HG03460 (cell line): ENCODE results near the gene RRP12.
"Not testable (repeated sequence)": the region's sequence is repeated elsewhere in the genome, so short reads cannot be mapped to it uniquely, and the experiment has no call there.

Experiments used
- ATAC-seq: cut with Tn5 transposase; IDR thresholded peaks from one replicate; pipeline ENCODE4 v1.9.1; 2021; ENCODE audit not compliant: unreplicated experiment

The RRP12 gene

DNA sequence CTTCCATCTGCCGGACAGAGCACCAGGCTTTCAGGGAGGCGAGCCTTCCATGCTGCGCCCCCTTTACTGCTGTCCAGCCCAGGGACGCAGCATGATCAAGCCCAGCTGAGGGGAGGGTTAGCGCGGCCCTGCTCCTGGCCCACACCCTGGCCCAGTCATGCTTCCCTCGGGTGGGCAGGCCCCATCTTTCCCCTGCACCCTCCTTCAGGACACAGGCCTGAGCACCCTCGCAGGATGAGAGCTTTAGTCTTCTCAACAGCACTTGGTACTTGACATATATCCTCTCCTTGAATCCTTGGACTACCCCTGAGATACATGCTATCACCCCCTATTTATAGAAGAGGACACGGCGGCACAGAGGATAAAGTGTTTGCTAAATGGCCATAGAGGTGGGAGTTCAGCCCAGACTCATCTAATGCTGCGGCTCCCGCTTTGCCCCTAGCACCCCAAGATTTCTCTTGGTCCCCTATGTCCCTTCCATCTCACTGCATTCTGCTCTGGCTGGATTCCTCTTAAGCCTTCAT, 34.0 kb downstream of the RRP12 start:
- ATAC-seq = no peak

DNA sequence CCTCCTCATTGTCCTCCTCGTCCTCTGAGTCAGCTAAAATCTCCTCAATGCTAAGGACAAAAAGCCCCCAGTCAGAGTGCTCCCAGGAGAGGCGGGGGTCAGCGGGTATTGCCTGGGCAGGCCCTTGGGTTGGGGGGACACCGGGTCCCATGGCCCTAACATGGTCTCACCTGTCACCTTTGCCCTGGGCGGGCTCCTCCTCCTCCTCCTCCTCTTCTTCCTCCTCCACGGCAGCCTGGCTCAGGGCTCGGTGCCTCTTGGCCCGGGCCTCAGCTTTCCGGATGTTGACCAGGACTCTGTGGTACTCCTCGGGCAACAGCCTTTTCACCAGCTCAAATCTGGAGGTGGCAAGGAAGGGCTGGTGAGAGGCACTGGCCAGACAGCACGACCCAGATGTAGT, 34.6 kb downstream of the RRP12 start:
- no peak for ATAC-seq

DNA sequence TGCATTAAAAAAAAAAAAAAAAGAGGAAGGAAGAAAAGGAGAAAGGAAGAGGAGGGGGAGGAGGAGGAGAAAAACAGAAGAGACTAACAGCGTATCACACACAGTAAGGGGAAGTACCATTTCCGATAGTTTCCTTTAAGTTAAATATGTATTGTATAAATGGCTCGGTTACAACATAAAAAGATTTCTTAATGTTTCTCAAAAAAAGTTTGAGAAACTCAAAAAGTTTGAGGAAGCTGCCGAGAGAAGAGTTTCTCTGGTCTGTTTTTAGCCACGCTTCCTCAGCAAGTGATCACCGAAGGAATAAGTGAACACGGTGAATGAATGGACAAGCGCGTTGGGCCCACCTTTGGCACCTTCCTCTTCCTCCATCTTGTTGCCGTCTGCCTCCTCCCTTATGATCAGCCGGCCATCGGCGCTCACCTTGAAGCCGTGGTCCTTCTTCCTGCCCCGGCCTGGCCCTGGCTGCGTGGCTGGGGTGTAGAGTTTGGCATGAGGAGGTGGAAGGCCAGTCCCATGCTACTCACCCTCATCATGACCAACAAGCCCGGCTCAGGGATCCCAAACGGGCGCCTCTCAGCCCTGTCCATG, 35.3 kb downstream of the RRP12 start:
- ATAC-seq = no peak

DNA sequence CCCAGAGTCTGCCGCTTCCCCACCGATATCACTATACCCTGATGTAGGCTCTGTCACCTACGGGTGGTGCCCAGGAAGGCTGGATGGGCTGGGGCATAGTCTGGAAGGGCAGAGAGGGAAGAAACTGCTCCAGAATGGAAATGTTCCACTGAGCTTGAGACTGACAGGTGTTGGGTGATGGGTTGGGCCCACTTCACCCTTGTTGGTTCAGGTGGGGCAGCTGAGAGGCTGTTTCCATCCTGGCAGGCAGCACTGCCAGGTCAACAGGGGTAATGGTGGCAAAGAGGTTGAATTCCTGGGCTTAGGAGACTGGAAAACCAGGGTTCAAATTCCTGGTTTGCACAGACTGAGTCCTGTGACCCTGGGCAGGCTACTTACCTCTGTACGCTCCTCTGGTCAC, 38.1 kb downstream of the RRP12 start:
- no peak for ATAC-seq

DNA sequence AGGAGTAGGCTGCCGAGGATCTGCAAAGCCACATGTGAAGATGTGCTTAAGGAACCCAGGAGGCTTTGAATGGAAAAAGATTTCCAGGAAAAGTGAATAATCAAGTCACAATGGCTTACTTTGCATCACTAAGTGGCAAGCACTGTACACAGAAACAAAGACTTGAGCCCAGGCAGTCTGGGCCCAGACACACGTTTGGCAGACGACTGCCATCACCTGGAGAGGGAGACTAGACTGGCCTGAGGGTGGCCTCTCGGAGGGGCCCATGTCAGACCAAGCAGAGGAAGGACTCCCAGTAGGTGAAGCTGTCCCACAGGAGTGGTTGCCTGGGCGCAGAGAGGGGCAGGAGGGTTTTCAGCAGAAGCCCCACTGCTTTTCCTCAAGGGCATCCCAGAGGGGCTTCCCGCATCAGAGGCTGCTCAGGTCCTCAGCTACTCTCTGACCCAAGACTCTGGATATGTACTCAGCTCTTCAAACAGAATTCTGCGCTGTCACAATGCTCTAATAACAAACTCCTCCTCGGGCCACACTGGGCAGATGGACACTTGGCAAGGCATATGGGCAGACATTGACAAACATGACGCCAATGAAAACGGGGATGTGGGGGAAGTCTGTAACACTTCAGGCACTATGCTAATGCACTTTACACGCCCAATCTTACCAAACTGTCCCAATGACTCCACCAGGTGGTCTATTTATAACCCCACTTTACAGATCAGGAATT, 38.7 kb downstream of the RRP12 start:
- ATAC-seq = no peak

DNA sequence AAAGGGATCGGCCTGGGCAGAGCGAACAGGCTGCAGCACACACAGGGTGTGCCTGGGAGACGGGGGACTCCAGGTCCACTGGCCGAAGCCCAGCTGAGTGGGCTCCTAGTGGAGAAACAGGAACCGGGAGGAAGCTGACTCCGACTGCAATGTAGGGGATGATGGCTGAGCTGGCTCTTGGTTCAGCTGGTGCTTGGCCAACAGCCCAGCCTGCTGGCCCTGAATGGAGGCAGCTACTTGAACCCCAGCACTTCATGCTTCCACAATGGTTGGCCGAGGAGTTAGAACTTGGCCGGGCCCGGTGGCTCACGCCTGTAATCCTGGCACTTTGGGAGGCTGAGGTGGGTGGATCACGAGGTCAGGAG, 39.6 kb downstream of the RRP12 start:
- ATAC-seq = no peak

DNA sequence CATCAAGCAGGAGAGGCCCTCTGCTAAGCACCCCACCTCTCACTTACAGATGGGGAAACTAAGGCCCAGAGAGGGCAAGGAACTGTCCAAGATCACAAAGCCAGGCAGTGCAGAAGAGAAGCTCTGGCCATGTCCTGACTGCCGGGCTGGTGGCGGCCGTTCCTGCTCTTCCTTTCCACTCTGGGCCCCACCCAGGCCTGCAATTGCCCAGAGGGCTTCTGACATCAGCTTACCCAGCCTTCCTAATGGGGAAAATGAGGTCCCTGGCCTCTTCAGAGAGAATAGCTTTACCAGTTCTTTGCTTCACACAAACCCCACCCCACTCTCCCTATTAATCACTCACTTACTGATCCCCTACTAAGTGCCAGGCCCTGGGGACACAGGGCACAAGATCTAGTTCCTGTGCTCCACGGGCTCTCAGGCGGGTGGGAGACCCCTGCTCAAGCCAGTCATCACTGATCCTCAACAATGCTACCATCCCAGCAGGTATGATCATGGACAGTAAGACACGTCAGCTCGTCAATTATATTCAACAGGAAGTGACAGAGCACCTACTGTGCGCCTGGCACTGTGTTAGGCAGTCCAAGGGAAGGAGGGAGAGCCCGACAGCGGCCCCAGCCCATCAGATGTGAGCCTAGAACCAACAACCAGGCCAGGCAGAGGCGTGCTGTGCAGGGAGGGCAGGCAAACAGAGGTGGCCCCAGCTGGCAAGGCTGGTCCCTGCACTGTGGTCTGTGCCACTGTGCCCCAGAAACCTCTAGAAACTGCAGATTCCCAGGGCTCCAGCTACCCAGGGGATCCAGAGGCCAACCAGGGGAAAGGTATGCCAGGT, 40.2 kb downstream of the RRP12 start:
- ATAC-seq = no peak

DNA sequence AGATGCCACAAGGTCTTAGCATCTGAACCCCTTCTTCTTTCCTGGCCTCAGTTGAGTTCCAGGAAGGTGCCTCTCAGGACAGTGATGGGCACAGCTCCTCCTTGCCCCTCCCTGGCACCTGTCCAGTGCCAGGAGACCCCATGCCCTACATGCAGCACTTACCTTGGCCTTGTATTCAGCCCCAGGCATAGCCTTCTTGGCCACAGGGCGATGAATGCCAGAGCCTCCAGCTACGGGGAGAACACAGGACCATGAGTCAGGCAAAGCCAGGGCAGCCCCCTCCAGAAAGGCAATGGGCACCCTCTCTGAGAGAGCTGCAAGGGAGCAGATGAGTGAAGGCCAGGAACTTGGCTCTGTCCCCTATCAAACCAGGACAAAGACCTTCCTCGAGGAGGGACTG, 42.4 kb downstream of the RRP12 start:
- ATAC-seq = no peak

DNA sequence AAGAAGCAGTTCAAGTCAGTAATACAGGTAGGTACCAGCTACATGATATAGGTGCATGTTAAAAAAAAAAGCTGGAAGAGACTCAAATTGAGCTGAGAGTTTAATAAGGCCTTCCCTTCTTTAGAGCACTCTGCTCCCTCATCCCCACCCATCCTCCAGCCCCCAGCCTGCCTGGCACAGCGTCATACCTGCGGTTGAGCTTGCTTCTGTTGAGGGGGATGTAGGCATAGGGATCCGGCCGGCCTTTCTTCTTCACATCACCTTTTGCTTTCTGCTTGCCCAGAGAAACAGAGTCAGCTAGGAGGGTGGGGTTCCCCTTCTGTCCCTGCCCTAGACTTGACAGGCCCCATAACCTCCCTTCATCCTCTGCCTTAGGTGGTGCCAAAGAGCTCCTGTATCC, 42.8 kb downstream of the RRP12 start:
- ATAC-seq = no peak

DNA sequence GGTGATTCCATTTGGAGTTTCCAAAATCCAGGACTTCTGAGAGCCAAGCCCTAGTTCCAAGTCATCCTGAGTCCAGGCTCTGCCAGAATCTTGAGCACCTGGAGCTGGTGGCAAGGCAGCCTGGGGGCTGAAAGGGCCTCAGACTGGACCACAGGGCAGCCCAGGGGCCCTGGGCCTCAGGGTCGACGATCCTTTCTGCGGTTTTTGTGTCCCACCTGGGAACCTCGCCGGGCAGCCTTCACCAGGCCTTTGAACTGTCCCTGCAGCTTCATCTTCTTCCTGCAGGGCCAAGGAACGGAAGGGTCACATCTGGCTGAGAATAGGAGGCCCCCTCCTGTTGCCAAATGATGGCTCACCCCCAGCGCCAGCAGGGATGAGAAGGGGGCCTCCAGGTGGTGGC, 44.2 kb downstream of the RRP12 start:
- no peak for ATAC-seq

DNA sequence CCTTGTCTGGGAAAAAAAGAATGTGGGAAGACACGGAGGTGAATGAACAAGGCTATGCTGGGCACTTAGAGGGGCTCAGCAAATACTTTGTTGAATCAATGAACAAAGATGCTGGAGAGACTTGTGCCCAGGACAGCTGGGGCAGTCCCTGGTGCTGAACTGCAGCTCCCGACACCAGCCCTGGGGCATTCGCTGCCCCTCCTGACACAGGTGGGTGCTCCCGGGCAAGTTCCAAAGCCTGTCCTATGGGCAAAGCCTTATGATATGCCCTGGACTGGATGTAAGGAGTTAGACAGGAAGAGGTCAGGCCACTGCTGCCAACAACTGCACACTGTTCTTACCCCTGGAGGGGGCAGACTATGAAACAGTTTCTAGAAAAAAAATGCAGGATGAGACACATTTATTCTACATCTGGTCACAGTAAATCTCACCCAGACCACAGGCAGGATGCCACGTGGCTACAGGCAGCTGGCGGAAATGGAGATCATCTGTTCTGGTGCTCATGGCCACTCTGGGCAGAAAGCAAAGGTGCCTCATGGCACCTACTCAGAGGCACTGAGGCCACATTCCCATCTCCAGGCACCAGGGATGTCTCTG, 44.7 kb downstream of the RRP12 start:
- ATAC-seq = no peak

DNA sequence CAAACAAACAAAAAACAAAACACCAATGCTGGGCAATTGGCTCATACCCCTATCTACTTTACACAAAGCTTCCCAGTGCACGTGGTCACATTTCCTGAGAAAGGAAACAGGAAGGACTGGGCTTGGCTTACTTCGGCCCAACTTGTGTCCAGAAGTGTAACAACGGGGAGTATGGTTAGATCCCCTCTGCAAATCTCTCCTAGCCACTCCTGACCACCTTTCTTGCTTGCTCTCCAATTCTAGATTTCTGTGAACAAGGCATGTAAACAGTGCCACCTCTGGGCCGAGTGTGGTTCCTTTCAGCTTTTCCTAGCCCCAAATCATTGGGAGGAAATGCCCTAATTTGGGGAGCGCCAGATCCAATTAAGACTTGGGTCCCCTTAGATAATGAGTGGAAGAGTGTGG, 45.6 kb downstream of the RRP12 start:
- ATAC-seq = no peak

DNA sequence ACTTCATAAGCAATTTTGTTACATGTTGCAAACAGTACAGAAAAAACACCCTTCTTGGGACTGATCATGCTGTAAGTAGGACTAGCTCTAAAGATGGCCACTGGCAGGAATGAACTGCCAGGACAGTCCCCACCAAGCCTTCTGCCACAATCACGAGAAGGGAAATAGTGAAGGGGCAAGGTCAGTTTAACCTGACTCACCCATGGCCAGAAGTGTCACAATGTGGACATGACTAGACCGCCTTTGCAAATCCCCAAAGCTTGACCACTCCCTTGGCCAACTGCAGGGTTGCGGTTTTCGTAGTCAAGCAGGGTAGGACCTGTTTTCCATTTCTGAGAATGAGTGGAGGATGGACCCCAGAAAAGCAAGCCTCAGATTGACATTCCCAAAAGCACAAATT, 47.2 kb downstream of the RRP12 start:
- no peak for ATAC-seq

DNA sequence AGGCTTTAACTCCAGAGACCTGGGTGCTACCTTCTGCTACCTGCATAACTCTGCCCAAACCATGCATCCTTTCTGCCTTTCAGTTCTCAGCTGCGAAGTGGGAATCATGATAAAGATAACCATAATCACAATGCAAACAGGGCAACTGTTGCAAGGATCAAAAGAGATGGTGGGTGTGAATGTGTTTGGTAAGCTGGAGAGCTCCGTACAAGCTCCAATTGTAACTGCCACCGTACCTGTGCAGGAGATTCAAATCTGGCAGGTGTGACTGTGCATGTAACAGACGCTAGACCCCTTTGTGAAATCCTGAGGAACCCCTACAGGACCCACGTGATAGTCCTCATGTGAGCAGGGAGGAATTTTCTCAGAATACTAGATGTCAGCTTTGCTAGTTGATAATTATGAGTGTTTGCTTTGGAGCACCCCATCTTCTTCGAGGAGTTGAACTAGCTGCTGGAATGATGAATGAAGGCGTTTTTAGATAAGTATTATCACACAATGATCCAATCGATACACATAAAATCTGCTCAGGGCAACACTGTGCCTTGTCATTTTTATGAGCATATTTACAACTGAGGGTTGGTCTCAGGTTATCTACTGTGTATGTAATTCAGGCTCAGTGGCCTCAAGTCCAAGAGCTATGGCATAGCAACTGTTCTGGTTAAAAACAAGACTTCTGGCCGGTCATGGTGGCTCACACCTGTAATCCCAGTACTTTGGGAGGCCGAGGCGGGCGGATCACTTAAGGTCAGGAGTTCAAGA, 51.2 kb downstream of the RRP12 start:
- no peak for ATAC-seq

DNA sequence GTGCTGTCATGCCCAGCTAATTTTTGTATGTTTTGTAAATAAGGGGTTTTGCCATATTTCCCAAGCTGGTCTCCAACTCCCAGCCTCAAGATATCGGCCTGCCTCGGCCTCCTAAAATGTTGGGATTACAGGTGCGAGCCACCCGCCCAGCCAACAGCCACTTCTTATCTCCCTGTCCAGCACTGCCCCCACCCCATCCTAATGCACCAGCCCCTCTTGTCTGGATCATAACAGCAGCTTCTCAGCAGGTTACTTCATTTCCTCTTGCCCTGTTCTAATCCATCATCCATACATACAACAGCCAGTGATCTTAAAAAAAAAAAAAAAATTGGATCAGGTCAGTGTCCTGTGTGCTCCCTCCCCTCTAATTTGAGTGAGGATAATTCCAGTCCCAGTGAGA, 53.8 kb downstream of the RRP12 start:
- no peak for ATAC-seq

DNA sequence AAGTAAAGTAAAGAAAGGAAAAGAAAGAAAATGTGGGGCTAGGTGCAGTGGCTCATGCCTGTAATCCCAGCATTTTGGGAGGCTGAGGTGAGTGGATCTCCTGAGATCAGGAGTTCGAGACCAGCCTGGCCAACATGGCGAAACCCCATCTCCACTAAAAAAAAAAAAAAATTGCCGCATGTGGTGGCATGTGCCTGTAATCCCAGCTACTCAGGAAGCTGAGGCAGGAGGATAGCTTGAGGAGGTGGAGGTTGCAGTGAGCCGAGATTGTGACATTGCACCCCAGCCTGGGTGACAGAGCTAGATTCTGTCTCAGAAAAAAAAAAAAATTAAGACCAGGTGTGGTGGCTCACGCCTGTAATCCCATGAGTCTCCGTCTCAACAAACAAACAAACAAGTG, 57.5 kb downstream of the RRP12 start:
- not testable (repeated sequence) for ATAC-seq

DNA sequence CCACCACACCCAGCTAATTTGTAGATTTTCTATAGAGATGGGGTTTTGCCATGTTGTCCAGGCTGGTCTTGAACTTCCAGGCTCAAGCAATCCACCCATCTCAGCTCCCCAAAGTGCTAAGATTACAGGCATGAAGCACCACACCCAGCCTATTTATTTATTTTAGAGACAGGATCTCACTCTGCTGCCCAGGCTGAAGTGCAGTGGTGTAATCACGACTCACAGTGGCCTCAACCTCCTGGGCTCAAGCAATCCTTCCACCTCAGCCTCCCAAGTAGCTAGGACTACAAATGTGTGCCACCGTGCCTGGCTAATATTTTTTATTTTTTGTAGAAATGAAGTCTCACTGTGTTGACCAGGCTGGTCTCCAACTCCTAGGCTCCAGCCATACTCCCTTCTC, 59.7 kb downstream of the RRP12 start:
- no peak for ATAC-seq

DNA sequence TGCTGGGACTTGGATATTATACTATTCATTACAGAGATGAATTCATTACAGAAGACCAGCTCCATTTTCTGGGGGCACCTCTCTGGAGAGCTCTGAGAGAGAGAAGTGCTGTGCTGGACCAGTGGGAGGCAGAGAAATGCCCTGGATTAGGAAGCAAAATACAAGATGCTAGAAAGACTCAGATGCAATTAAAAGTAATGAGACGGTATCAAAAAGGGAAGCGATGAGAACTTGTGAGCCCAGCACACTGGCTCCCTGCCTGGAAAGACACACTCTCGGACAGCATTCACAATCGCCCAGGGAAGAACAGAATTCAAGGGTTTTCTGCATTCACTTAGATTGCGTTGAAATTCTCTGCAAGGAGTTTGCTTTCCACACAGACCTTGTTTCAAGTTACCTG, 63.1 kb downstream of the RRP12 start:
- no peak for ATAC-seq

DNA sequence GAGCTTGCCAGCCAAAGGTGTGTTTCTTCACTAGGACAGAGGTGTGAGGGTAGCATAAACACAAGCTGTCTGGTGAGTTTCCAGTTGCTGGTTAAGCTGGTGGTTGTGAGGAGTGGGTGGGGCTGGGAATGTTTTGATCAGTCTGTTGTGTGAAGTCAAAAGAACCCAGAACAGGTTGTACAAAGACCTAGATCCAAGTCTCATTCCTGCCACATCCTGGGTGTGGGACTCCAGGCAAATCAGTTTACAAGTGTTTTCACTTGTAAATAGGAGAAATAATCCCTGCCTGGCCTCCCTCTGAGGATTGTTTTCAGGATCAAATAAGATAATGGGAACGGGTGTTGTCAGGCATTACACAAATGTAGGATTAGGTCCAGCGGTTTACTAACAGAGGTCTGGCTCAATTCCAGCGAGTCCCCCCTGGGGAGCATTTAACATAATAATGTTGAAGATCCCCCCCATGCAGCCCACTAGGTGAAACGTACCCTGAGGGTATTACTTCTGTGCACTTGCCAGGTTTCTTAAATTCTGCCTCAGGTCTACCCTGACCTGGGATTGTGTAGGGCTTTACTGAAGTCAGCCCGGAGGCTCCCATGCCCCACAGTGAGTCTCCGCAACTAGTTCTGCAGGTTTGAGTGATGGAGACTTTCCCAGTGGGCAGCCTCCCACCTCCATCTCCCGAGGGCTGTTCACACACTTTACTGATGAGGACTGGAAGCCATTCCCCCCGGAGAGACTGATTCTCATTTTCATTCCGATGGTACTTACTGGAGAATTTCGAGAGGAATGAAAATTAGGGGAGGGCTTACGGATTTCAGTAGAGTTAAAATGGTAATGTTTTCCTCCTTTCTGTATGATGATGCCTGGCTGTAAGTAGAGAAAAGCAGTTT, 64.0 kb downstream of the RRP12 start:
- ATAC-seq = no peak

DNA sequence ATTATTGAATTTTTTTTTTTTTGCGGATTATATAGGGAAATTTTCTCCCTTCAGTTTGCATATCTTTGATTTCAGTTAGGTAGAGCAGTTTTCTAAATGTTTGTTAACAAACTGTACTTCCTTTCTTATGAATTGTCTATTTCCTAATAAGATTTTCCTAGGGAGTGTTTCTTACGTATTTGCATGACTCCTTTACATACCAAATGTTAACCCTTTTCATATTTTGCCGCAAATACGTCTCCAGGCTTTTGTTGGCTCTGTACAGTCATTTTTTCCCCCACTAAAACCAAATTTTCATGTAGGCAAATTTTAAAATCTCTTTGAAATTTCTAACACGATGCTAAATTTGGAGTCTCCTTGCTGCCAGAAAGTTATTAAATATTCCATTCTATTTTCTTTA, 64.7 kb downstream of the RRP12 start:
- no peak for ATAC-seq
